AG04450 (cell line): ENCODE measurements around the gene GLRX. TPM values are rescaled to one million over a fixed set of nuclear protein-coding genes. Genes with fewer than 3 reads are reported as not detected.

Experiments
- CTCF ChIA-PET: fragments of 300-600, 350-600 bp; formaldehyde crosslinking; extraction: SDS; loops from one replicate; lab custom pipeline; 2022; ENCODE audit warnings: antibody characterized with exemption, inconsistent platforms; lab: Charles Lee
- POLR2A ChIA-PET: fragments of 350-600 bp; formaldehyde crosslinking; extraction: SDS; loops from one replicate; lab custom pipeline; 2021; ENCODE audit warnings: antibody characterized with exemption, inconsistent platforms; lab: Yijun Ruan, JAX
- DNase-seq: peaks from one replicate; pipeline ENCODE4 v3.0.0-alpha.2; 2011; ENCODE audit warnings: low read depth, low spot score
- H3K27ac ChIP-seq: one replicate; pipeline ENCODE4 v1.5.1; 2012; ENCODE audit warnings: low read depth, low read length, control low read depth
- H3K27me3 ChIP-seq: one replicate; pipeline ENCODE4 v1.6.0; 2012; ENCODE audit warnings: low read length; ENCODE audit not compliant: control insufficient read depth, insufficient read depth
- H3K4me3 ChIP-seq: 2 replicates; pipeline ENCODE4 v1.5.1; 2011; ENCODE audit warnings: mild to moderate bottlenecking, low read depth, low read length, control low read depth
- H3K9me3 ChIP-seq: 2 replicates; pipeline ENCODE4 v1.5.1; 2012; ENCODE audit warnings: low read length; ENCODE audit not compliant: control insufficient read depth, insufficient read depth
- polyA plus RNA-seq: library from polyadenylated mRNA; depleted of rRNA; stranded (reverse); fragments of >200 nt; gene quantifications from 2 replicates; pipeline ENCODE4 v1.2.3, GENCODE V29; 2011
- TF ChIP-seq, protein P1 (sequence below): IDR thresholded peaks from 2 replicates; pipeline ENCODE4 v1.5.1; 2011; ENCODE audit warnings: low read depth, low read length, control low read depth, inconsistent platforms

GLRX gene
- polyA plus RNA-seq, 1 experiment = 233 TPM

GRCh38 chr5:95808686-95809413 is 13.7 kb downstream of the GLRX start:
- DNase-seq = no peak
- no peaks in the 10 kb centered on the region for H3K9me3 ChIP-seq
- POLR2A ChIA-PET = interaction anchor here (0.5 to 2.5 kb wide), 3 partner anchors 14 to 26 kb away, joined by 4 to 7 read pairs (median 6); partner anchors contain the start of gene GLRX
- no peaks in the 10 kb centered on the region for H3K27me3 ChIP-seq
- TF ChIP-seq, protein P1, sequence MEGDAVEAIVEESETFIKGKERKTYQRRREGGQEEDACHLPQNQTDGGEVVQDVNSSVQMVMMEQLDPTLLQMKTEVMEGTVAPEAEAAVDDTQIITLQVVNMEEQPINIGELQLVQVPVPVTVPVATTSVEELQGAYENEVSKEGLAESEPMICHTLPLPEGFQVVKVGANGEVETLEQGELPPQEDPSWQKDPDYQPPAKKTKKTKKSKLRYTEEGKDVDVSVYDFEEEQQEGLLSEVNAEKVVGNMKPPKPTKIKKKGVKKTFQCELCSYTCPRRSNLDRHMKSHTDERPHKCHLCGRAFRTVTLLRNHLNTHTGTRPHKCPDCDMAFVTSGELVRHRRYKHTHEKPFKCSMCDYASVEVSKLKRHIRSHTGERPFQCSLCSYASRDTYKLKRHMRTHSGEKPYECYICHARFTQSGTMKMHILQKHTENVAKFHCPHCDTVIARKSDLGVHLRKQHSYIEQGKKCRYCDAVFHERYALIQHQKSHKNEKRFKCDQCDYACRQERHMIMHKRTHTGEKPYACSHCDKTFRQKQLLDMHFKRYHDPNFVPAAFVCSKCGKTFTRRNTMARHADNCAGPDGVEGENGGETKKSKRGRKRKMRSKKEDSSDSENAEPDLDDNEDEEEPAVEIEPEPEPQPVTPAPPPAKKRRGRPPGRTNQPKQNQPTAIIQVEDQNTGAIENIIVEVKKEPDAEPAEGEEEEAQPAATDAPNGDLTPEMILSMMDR = no peak
- H3K4me3 ChIP-seq = no peak overlapping the region
- CTCF ChIA-PET = interaction anchor here (1.4 kb wide), 1 partner anchor 164 kb away, joined by 3 read pairs; no protein-coding TSS in a partner anchor
- H3K27ac ChIP-seq = peak overlapping the region; percentile 55

GRCh38 chr5:95808013-95808685 is 14.4 kb downstream of the GLRX start:
- ChIA-PET POLR2A (interaction anchor here (0.5 to 2.5 kb wide), 3 partner anchors 15 to 26 kb away, joined by 4 to 7 read pairs (median 6); partner anchors contain the start of gene GLRX), CTCF (interaction anchor here (1.4 to 2.1 kb wide), 3 partner anchors 11 to 163 kb away, joined by 3 to 9 read pairs (median 4); no protein-coding TSS in a partner anchor)
- no peaks in the 10 kb centered on the region for H3K9me3 ChIP-seq
- TF ChIP-seq, protein P1 = no peak
- peak overlapping the region; percentile 31 for H3K27ac ChIP-seq
- H3K27me3 ChIP-seq = no peaks in the 10 kb centered on the region
- DNase-seq = no peak
- H3K4me3 ChIP-seq = no peak overlapping the region

GRCh38 chr5:95806687-95807086 is 15.8 kb downstream of the GLRX start:
- H3K9me3 ChIP-seq = no peaks in the 10 kb centered on the region
- ChIA-PET POLR2A (no interaction called here), CTCF (interaction anchor here (1.1 to 2.1 kb wide), 3 partner anchors 10 to 40 kb away, joined by 3 to 9 read pairs (median 4); no protein-coding TSS in a partner anchor)
- no peaks in the 10 kb centered on the region for H3K27me3 ChIP-seq
- TF ChIP-seq, protein P1 = no peak
- no peak overlapping the region for H3K4me3 ChIP-seq
- DNase-seq = no peak
- no peak overlapping the region for H3K27ac ChIP-seq

- no peak overlapping the region for H3K27ac ChIP-seq
- no peaks in the 10 kb centered on the region for H3K9me3 ChIP-seq
- POLR2A ChIA-PET = interaction anchor here (0.6 to 0.7 kb wide), 2 partner anchors 19 to 158 kb away, joined by 3 to 4 read pairs; partner anchors contain the start of gene RFESD
- no peak overlapping the region for H3K4me3 ChIP-seq
- no peaks in the 10 kb centered on the region for H3K27me3 ChIP-seq
- DNase-seq = no peak
- TF ChIP-seq, protein P1 = no peak
- CTCF ChIA-PET = interaction anchor here (0.7 to 2.0 kb wide), 2 partner anchors 23 to 32 kb away, joined by 5 to 7 read pairs; no protein-coding TSS in a partner anchor
Measured at GRCh38 chr5:95804736-95805539, 17.6 kb downstream of the GLRX start.
